Measurements from ENCODE around the gene MFSD8. TPM values are rescaled to one million over a fixed set of nuclear protein-coding genes. Genes with fewer than 3 reads are reported as not detected.
"Not testable (repeated sequence)": the region's sequence is repeated elsewhere in the genome, so short reads cannot be mapped to it uniquely, and the experiment has no call there.

MFSD8 gene
- polyA plus RNA-seq, 1 donor (not counting 4 experiments of a cell fraction or from before 2014, with no cell fraction given): 19.0 TPM

- no peak overlapping the region for H3K9ac ChIP-seq (ENCODE audit: control insufficient read depth, extremely low read depth, insufficient read depth, low read length)
- H3K4me1 ChIP-seq (ENCODE audit: control insufficient read depth, extremely low read depth, insufficient read depth, low read length): no peaks in the 10 kb centered on the region
- no peaks in the 10 kb centered on the region for H3K9me1 ChIP-seq (ENCODE audit: control insufficient read depth, extremely low read depth, insufficient read depth, low read length)
- peaks cover 0 to 2% of the 10 kb centered on the region in 2 experiments for H3K36me3 ChIP-seq (ENCODE audit: control insufficient read depth in 2 of 2, extremely low read depth in 1 of 2, insufficient read depth in 2 of 2, low read length in 2 of 2)
- DNase-seq (ENCODE audit: low read depth, low spot score) (no peak), FAIRE-seq (no peak)
- no peak overlapping the region for H3K4me3 ChIP-seq (ENCODE audit: control insufficient read depth in 2 of 3, extremely low read depth in 1 of 3, insufficient read depth in 2 of 3, low read depth in 1 of 3, low read length in 3 of 3)
- TF ChIP-seq EZH2 (IDR thresholded peaks at IDR 0.05; ENCODE audit: low read length): no peak
- TF ChIP-seq CTCF (optimal IDR thresholded peaks at IDR 0.05 in 1 of 3, IDR thresholded peaks at IDR 0.05 in 1 of 3, conservative IDR thresholded peaks at IDR 0.05 in 1 of 3; ENCODE audit: extremely low read depth in 1 of 3, insufficient read depth in 2 of 3, low read length in 3 of 3): no peak
- dilution Hi-C loops (cut with MboI; ENCODE audit: extremely low pct_ligation_motif_present, low sequenced_read_pairs): no loop called here
- H3K27ac ChIP-seq (ENCODE audit: control insufficient read depth, insufficient read depth, low read length): no peak overlapping the region
- H3K9me3 ChIP-seq (ENCODE audit: control insufficient read depth, low read depth, low read length): no peaks in the 10 kb centered on the region
- no peak overlapping the region for H3K4me2 ChIP-seq (ENCODE audit: control insufficient read depth, extremely low read depth, insufficient read depth, low read depth, low read length)
- peaks cover 8% of the 10 kb centered on the region for H3K79me2 ChIP-seq (ENCODE audit: control insufficient read depth, insufficient read depth, low read length)
- H2AFZ ChIP-seq (ENCODE audit: control insufficient read depth, low read length): no peak overlapping the region
- H3K27me3 ChIP-seq (ENCODE audit: control insufficient read depth, extremely low read depth, insufficient read depth, low read length): no peaks in the 10 kb centered on the region
- H4K20me1 ChIP-seq (ENCODE audit: control insufficient read depth, extremely low read depth, insufficient read depth, low read length): no peaks in the 10 kb centered on the region
These were observed 10.3 kb upstream of the MFSD8 start for GRCh38 chr4:127975121-127975770.

- DNase-seq (ENCODE audit: low read depth, low spot score); H3K9me1 ChIP-seq (ENCODE audit: control insufficient read depth, extremely low read depth, insufficient read depth, low read length); H4K20me1 ChIP-seq (ENCODE audit: control insufficient read depth, extremely low read depth, insufficient read depth, low read length); H3K9me3 ChIP-seq (ENCODE audit: control insufficient read depth, low read depth, low read length); H3K4me1 ChIP-seq (ENCODE audit: control insufficient read depth, extremely low read depth, insufficient read depth, low read length); H3K9ac ChIP-seq (ENCODE audit: control insufficient read depth, extremely low read depth, insufficient read depth, low read length); H3K36me3 ChIP-seq (ENCODE audit: control insufficient read depth in 2 of 2, extremely low read depth in 1 of 2, insufficient read depth in 2 of 2, low read length in 2 of 2); H3K27ac ChIP-seq (ENCODE audit: control insufficient read depth, insufficient read depth, low read length); dilution Hi-C loops (cut with MboI; ENCODE audit: extremely low pct_ligation_motif_present, low sequenced_read_pairs); H3K27me3 ChIP-seq (ENCODE audit: control insufficient read depth, extremely low read depth, insufficient read depth, low read length); H3K4me2 ChIP-seq (ENCODE audit: control insufficient read depth, extremely low read depth, insufficient read depth, low read depth, low read length); H3K4me3 ChIP-seq (ENCODE audit: control insufficient read depth in 2 of 3, extremely low read depth in 1 of 3, insufficient read depth in 2 of 3, low read depth in 1 of 3, low read length in 3 of 3); FAIRE-seq; H2AFZ ChIP-seq (ENCODE audit: control insufficient read depth, low read length): not testable (repeated sequence)
- H3K79me2 ChIP-seq (ENCODE audit: control insufficient read depth, insufficient read depth, low read length): peaks cover 28% of the 10 kb centered on the region
These were observed 6.0 kb upstream of the MFSD8 start for GRCh38 chr4:127970925-127971324.

- no peak overlapping the region for H3K27ac ChIP-seq (ENCODE audit: control insufficient read depth, insufficient read depth, low read length)
- no peak overlapping the region for H3K4me3 ChIP-seq (ENCODE audit: control insufficient read depth in 2 of 3, extremely low read depth in 1 of 3, insufficient read depth in 2 of 3, low read depth in 1 of 3, low read length in 3 of 3)
- no peaks in the 10 kb centered on the region for H3K36me3 ChIP-seq (ENCODE audit: control insufficient read depth in 2 of 2, extremely low read depth in 1 of 2, insufficient read depth in 2 of 2, low read length in 2 of 2)
- dilution Hi-C loops (cut with MboI; ENCODE audit: extremely low pct_ligation_motif_present, low sequenced_read_pairs): no loop called here
- FAIRE-seq (no peak), DNase-seq (ENCODE audit: low read depth, low spot score) (no peak)
- H3K4me2 ChIP-seq (ENCODE audit: control insufficient read depth, extremely low read depth, insufficient read depth, low read depth, low read length): no peak overlapping the region
- H3K27me3 ChIP-seq (ENCODE audit: control insufficient read depth, extremely low read depth, insufficient read depth, low read length): no peaks in the 10 kb centered on the region
- no peaks in the 10 kb centered on the region for H3K9me3 ChIP-seq (ENCODE audit: control insufficient read depth, low read depth, low read length)
- no peak for TF ChIP-seq CTCF (optimal IDR thresholded peaks at IDR 0.05 in 1 of 3, IDR thresholded peaks at IDR 0.05 in 1 of 3, conservative IDR thresholded peaks at IDR 0.05 in 1 of 3; ENCODE audit: extremely low read depth in 1 of 3, insufficient read depth in 2 of 3, low read length in 3 of 3)
- no peak overlapping the region for H3K9ac ChIP-seq (ENCODE audit: control insufficient read depth, extremely low read depth, insufficient read depth, low read length)
- H2AFZ ChIP-seq (ENCODE audit: control insufficient read depth, low read length): no peak overlapping the region
- H3K4me1 ChIP-seq (ENCODE audit: control insufficient read depth, extremely low read depth, insufficient read depth, low read length): peaks cover 8% of the 10 kb centered on the region
- H4K20me1 ChIP-seq (ENCODE audit: control insufficient read depth, extremely low read depth, insufficient read depth, low read length): no peaks in the 10 kb centered on the region
- H3K9me1 ChIP-seq (ENCODE audit: control insufficient read depth, extremely low read depth, insufficient read depth, low read length): no peaks in the 10 kb centered on the region
- peaks cover 36% of the 10 kb centered on the region for H3K79me2 ChIP-seq (ENCODE audit: control insufficient read depth, insufficient read depth, low read length)
These were observed 3.6 kb upstream of the MFSD8 start for GRCh38 chr4:127968586-127968985.
